ENCODE results near the gene C22orf31.

- TF ChIP-seq, protein P1, sequence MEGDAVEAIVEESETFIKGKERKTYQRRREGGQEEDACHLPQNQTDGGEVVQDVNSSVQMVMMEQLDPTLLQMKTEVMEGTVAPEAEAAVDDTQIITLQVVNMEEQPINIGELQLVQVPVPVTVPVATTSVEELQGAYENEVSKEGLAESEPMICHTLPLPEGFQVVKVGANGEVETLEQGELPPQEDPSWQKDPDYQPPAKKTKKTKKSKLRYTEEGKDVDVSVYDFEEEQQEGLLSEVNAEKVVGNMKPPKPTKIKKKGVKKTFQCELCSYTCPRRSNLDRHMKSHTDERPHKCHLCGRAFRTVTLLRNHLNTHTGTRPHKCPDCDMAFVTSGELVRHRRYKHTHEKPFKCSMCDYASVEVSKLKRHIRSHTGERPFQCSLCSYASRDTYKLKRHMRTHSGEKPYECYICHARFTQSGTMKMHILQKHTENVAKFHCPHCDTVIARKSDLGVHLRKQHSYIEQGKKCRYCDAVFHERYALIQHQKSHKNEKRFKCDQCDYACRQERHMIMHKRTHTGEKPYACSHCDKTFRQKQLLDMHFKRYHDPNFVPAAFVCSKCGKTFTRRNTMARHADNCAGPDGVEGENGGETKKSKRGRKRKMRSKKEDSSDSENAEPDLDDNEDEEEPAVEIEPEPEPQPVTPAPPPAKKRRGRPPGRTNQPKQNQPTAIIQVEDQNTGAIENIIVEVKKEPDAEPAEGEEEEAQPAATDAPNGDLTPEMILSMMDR (IDR thresholded peaks at IDR 0.05; ENCODE audit: low read length) = no peak
- no peak for TF ChIP-seq EZH2 (optimal IDR thresholded peaks at IDR 0.05; ENCODE audit: low read depth, low read length)
- TF ChIP-seq EZH2phosphoT487 (IDR thresholded peaks at IDR 0.05; ENCODE audit: low read length) = no peak
These were observed 46.5 kb upstream of the C22orf31 start for GRCh38 chr22:29108137-29108536.

All from MM.1S (cell line).